ENCODE results near the gene AK9.

AK9 gene

GRCh38 chr6:109449795-109450673, 241.0 kb downstream of the AK9 start:
- DNase-seq (ENCODE audit: insufficient read length, low spot score) (no peak), FAIRE-seq (no peak)
- TF ChIP-seq CTCF (IDR thresholded peaks at IDR 0.05; ENCODE audit: insufficient read depth, missing control alignments) = no peak

- DNase-seq (ENCODE audit: insufficient read length, low spot score) (no peak), FAIRE-seq (no peak)
- TF ChIP-seq CTCF (IDR thresholded peaks at IDR 0.05; ENCODE audit: insufficient read depth, missing control alignments) = no peak
Observed at GRCh38 chr6:109449064-109449794, 241.8 kb downstream of the AK9 start.

GRCh38 chr6:109448615-109449014, 242.4 kb downstream of the AK9 start:
- no peak for TF ChIP-seq CTCF (IDR thresholded peaks at IDR 0.05; ENCODE audit: insufficient read depth, missing control alignments)
- no peak for DNase-seq (ENCODE audit: insufficient read length, low spot score)
- no peak for FAIRE-seq

GRCh38 chr6:109447878-109448555, 243.0 kb downstream of the AK9 start:
- no peak for DNase-seq (ENCODE audit: insufficient read length, low spot score)
- TF ChIP-seq CTCF (IDR thresholded peaks at IDR 0.05; ENCODE audit: insufficient read depth, missing control alignments) = no peak
- FAIRE-seq = no peak

- FAIRE-seq (no peak), DNase-seq (ENCODE audit: insufficient read length, low spot score) (no peak)
- TF ChIP-seq CTCF (IDR thresholded peaks at IDR 0.05; ENCODE audit: insufficient read depth, missing control alignments) = no peak
Observed at GRCh38 chr6:109447087-109447486, 243.9 kb downstream of the AK9 start.

GRCh38 chr6:109446541-109446940, 244.5 kb downstream of the AK9 start:
- no peak for TF ChIP-seq CTCF (IDR thresholded peaks at IDR 0.05; ENCODE audit: insufficient read depth, missing control alignments)
- FAIRE-seq = no peak
- DNase-seq (ENCODE audit: insufficient read length, low spot score) = no peak
